ENCODE results near the gene QSOX2. TPM values are rescaled to one million over a fixed set of nuclear protein-coding genes. Genes with fewer than 3 reads are reported as not detected.
A peak's percentile ranks its signal among the peaks of the same experiment; 100 is the strongest.

QSOX2 gene
- total RNA-seq, 1 experiment from 2014 or later = 20.5 TPM

GRCh38 chr9:136244969-136245218, 718 bp downstream of the QSOX2 start:
- CTCF ChIA-PET = no interaction called here
- no peak for DNase-seq
- Mint-ChIP-seq H3K27me3 (ENCODE audit: unreplicated experiment) (peaks cover 28% of the 10 kb centered on the region), H3K36me3 (ENCODE audit: insufficient read depth, unreplicated experiment) (peaks cover 22% of the 10 kb centered on the region), H3K9me3 (ENCODE audit: low read depth, unreplicated experiment) (no peaks in the 10 kb centered on the region), H3K27ac (ENCODE audit: unreplicated experiment) (peak overlapping the region; percentile 82), H3K4me1 (ENCODE audit: low read depth, unreplicated experiment) (peaks cover 23% of the 10 kb centered on the region), H3K4me3 (ENCODE audit: low read depth, unreplicated experiment) (peak overlapping the region; percentile 86)
- BruUV-seq (replicated peaks) = no TSS peak
- intact Hi-C loops (cut with micrococcal nuclease; ENCODE audit: unreplicated experiment) = no loop called here
- TF ChIP-seq CTCF (IDR thresholded peaks at IDR 0.05; ENCODE audit: unreplicated experiment) = no peak

GRCh38 chr9:136244122-136244968, 1.3 kb downstream of the QSOX2 start:
- H3K27me3 Mint-ChIP-seq (ENCODE audit: unreplicated experiment) = peaks cover 22% of the 10 kb centered on the region
- H3K36me3 Mint-ChIP-seq (ENCODE audit: insufficient read depth, unreplicated experiment) = peaks cover 22% of the 10 kb centered on the region
- CTCF ChIA-PET = no interaction called here
- BruUV-seq (replicated peaks) = TSS peak; percentile 60
- intact Hi-C loops (cut with micrococcal nuclease; ENCODE audit: unreplicated experiment) = no loop called here
- H3K9me3 Mint-ChIP-seq (ENCODE audit: low read depth, unreplicated experiment) = no peaks in the 10 kb centered on the region
- no peak for TF ChIP-seq CTCF (IDR thresholded peaks at IDR 0.05; ENCODE audit: unreplicated experiment)
- H3K4me1 Mint-ChIP-seq (ENCODE audit: low read depth, unreplicated experiment) = peaks cover 23% of the 10 kb centered on the region
- H3K27ac Mint-ChIP-seq (ENCODE audit: unreplicated experiment) = peak overlapping the region; percentile 82
- H3K4me3 Mint-ChIP-seq (ENCODE audit: low read depth, unreplicated experiment) = peak overlapping the region; percentile 86
- DNase-seq = no peak

- BruUV-seq (replicated peaks) = no TSS peak
- CTCF ChIA-PET = no interaction called here
- no peak for TF ChIP-seq CTCF (IDR thresholded peaks at IDR 0.05; ENCODE audit: unreplicated experiment)
- Mint-ChIP-seq H3K27ac (ENCODE audit: unreplicated experiment) (no peak overlapping the region), H3K36me3 (ENCODE audit: insufficient read depth, unreplicated experiment) (peaks cover 22% of the 10 kb centered on the region), H3K4me3 (ENCODE audit: low read depth, unreplicated experiment) (no peak overlapping the region), H3K9me3 (ENCODE audit: low read depth, unreplicated experiment) (no peaks in the 10 kb centered on the region), H3K27me3 (ENCODE audit: unreplicated experiment) (peaks cover 18% of the 10 kb centered on the region), H3K4me1 (ENCODE audit: low read depth, unreplicated experiment) (peaks cover 23% of the 10 kb centered on the region)
- intact Hi-C loops (cut with micrococcal nuclease; ENCODE audit: unreplicated experiment) = no loop called here
- DNase-seq = no peak
These were observed 2.0 kb downstream of the QSOX2 start for GRCh38 chr9:136243631-136244030.

GRCh38 chr9:136242918-136243525, 2.6 kb downstream of the QSOX2 start:
- Mint-ChIP-seq H3K4me1 (ENCODE audit: low read depth, unreplicated experiment) (peaks cover 23% of the 10 kb centered on the region), H3K4me3 (ENCODE audit: low read depth, unreplicated experiment) (no peak overlapping the region)
- CTCF ChIA-PET = no interaction called here

More at GRCh38 chr9:136242918-136243525, 2.6 kb downstream of the QSOX2 start:
- H3K36me3 Mint-ChIP-seq (ENCODE audit: insufficient read depth, unreplicated experiment) = peaks cover 22% of the 10 kb centered on the region
- no peak for DNase-seq
- intact Hi-C loops (cut with micrococcal nuclease; ENCODE audit: unreplicated experiment) = no loop called here
- no peaks in the 10 kb centered on the region for H3K9me3 Mint-ChIP-seq (ENCODE audit: low read depth, unreplicated experiment)
- peaks cover 17% of the 10 kb centered on the region for H3K27me3 Mint-ChIP-seq (ENCODE audit: unreplicated experiment)
- no peak for TF ChIP-seq CTCF (IDR thresholded peaks at IDR 0.05; ENCODE audit: unreplicated experiment)
- no TSS peak for BruUV-seq (replicated peaks)
- H3K27ac Mint-ChIP-seq (ENCODE audit: unreplicated experiment) = no peak overlapping the region

All from Calu3 (cell line).